HCT116 (cell line): Measurements from ENCODE around the gene COPG2. TPM values are rescaled to one million over a fixed set of nuclear protein-coding genes. Genes with fewer than 3 reads are reported as not detected.

Experiments
- ATAC-seq: fragments of 200-7000 bp; cut with Tn5 transposase; 2 replicates; pipeline ENCODE4 v1.9.1; 2020; ENCODE audit warnings: mild to moderate bottlenecking, moderate library complexity
- BruUV-seq: library from RNA; stranded (reverse); fragments of 400-500 nt; replicated peaks from 2 replicates; lab custom pipeline; 2021; lab: Mats Ljungman, UMichigan
- CTCF ChIA-PET: fragments of 300-600 bp; sonication (Branson Sonifier 250); formaldehyde crosslinking; loops from one replicate; lab custom pipeline; 2021; ENCODE audit warnings: antibody characterized with exemption; lab: Charles Lee
- POLR2A ChIA-PET: fragments of 300-600, 350-600 bp; sonication (Branson Sonifier 250); formaldehyde crosslinking; loops from one replicate; lab custom pipeline; 2021; ENCODE audit warnings: antibody characterized with exemption; lab: Charles Lee
- RAD21 ChIA-PET, 2 experiments: fragments of 300-600 bp; sonication (Branson Sonifier 250); formaldehyde crosslinking; loops; one replicate each; lab custom pipeline; 2023; ENCODE audit warnings: low total read pairs in 2 of 2; ENCODE audit not compliant: uncharacterized antibody in 2 of 2, unreplicated experiment in 2 of 2, low non-redundant PET in 1 of 2; lab: Charles Lee
- DNase-seq: peaks from one replicate; pipeline ENCODE4 v3.0.0-alpha.2; 2010; ENCODE audit warnings: low read depth, low spot score
- H2AFZ ChIP-seq: fragments of 200-600 bp; shearing (Covaris generic), sonication (generic); 2 replicates; pipeline ENCODE4 v1.6.1; 2017; ENCODE audit warnings: low read depth, mixed run types, mixed read lengths, antibody characterized with exemption, low read length; ENCODE audit not compliant: poor library complexity, severe bottlenecking
- H3K27ac ChIP-seq: 2 replicates; pipeline ENCODE4 v1.5.1; 2012; ENCODE audit warnings: low read depth, low read length
- H3K27me3 ChIP-seq: fragments of 200-600 bp; sonication (generic); 2 replicates; pipeline ENCODE4 v1.6.1; 2016; ENCODE audit warnings: mixed run types, low read length, mixed read lengths; ENCODE audit not compliant: insufficient read depth
- H3K36me3 ChIP-seq, 2 experiments: fragments of 200-500 bp in 1 of 2; fragments of 200-600 bp in 1 of 2; sonication (Bioruptor generic) in 1 of 2; sonication (generic) in 1 of 2; 2 replicates each; pipeline versions ENCODE4 v1.5.1 to v1.6.1; 2014 to 2016; ENCODE audit warnings: low read length in 2 of 2, inconsistent platforms in 1 of 2, mixed read lengths in 1 of 2, mixed run types in 1 of 2; ENCODE audit not compliant: insufficient read depth in 2 of 2, control insufficient read depth in 1 of 2
- H3K4me1 ChIP-seq, 2 experiments: fragments of 200-600 bp in 1 of 2; sonication (generic) in 1 of 2; 2 replicates each; pipeline versions ENCODE4 v1.5.1 to v1.6.1; 2012 to 2017; ENCODE audit warnings: low read length in 2 of 2, inconsistent platforms in 1 of 2, mild to moderate bottlenecking in 1 of 2, mixed read lengths in 1 of 2, mixed run types in 1 of 2, moderate library complexity in 1 of 2; ENCODE audit not compliant: insufficient read depth in 2 of 2, control insufficient read depth in 1 of 2
- H3K4me2 ChIP-seq: fragments of 200-600 bp; sonication (generic); 2 replicates; pipeline ENCODE4 v1.6.1; 2017; ENCODE audit warnings: mixed run types, low read length, mixed read lengths
- H3K4me3 ChIP-seq, 2 experiments: fragments of 200-600 bp in 1 of 2; sonication (generic) in 1 of 2; replicated peaks in 1 of 2; 2 replicates each; pipeline ENCODE4 v1.5.1; 2011 to 2016; ENCODE audit warnings: low read length in 2 of 2, control low read depth in 1 of 2, low read depth in 1 of 2, mild to moderate bottlenecking in 1 of 2, mixed read lengths in 1 of 2, mixed run types in 1 of 2
- H3K79me2 ChIP-seq: fragments of 200-600 bp; sonication (generic); 2 replicates; pipeline ENCODE4 v1.6.1; 2017; ENCODE audit warnings: mild to moderate bottlenecking, mixed run types, low read length, moderate library complexity, mixed read lengths; ENCODE audit not compliant: insufficient read depth
- H3K9ac ChIP-seq: fragments of 200-600 bp; sonication (generic); 2 replicates; pipeline ENCODE4 v1.6.1; 2016; ENCODE audit warnings: low read length, mixed read lengths
- H3K9me2 ChIP-seq: fragments of 200-600 bp; sonication (generic), shearing (Covaris generic); 2 replicates; pipeline ENCODE4 v1.6.1; 2017; ENCODE audit warnings: mixed run types, mild to moderate bottlenecking, moderate library complexity; ENCODE audit not compliant: insufficient read depth
- H3K9me3 ChIP-seq, 2 experiments: fragments of 200-500 bp in 1 of 2; fragments of 200-600 bp in 1 of 2; sonication (Bioruptor generic) in 1 of 2; sonication (generic) in 1 of 2; 2 replicates each; pipeline ENCODE4 v1.6.1; 2014 to 2017; ENCODE audit warnings: low read length in 2 of 2, mixed read lengths in 2 of 2, inconsistent platforms in 1 of 2, low read depth in 1 of 2, mild to moderate bottlenecking in 1 of 2, mixed run types in 1 of 2, moderate library complexity in 1 of 2; ENCODE audit not compliant: control insufficient read depth in 1 of 2, insufficient read depth in 1 of 2
- H4K20me1 ChIP-seq: fragments of 200-600 bp; sonication (generic), shearing (Covaris generic); 2 replicates; pipeline ENCODE4 v1.6.1; 2017; ENCODE audit warnings: mixed run types, mild to moderate bottlenecking, moderate library complexity; ENCODE audit not compliant: insufficient read depth
- ATF3 ChIP-seq: IDR thresholded peaks from 2 replicates; pipeline ENCODE4 v1.6.1; 2012
- CBX3 ChIP-seq: IDR thresholded peaks from 2 replicates; pipeline ENCODE4 v1.6.1; 2012; ENCODE audit warnings: low read depth
- CEBPB ChIP-seq: IDR thresholded peaks from 2 replicates; pipeline ENCODE4 v1.6.1; 2012; ENCODE audit warnings: low read depth
- ELF1 ChIP-seq: IDR thresholded peaks from 2 replicates; pipeline ENCODE4 v1.6.1; 2012; ENCODE audit warnings: low read depth, borderline replicate concordance
- JUND ChIP-seq: IDR thresholded peaks from 2 replicates; pipeline ENCODE4 v1.6.1; 2012
- POLR2A ChIP-seq: IDR thresholded peaks from 2 replicates; pipeline ENCODE4 v1.7.0; 2011; ENCODE audit warnings: borderline replicate concordance; ENCODE audit not compliant: insufficient read depth, insufficient read length; ENCODE audit errors: extremely low read depth
- RAD21 ChIP-seq: IDR thresholded peaks from 2 replicates; pipeline ENCODE4 v1.6.1; 2012; ENCODE audit warnings: low read depth, mild to moderate bottlenecking
- SP1 ChIP-seq: IDR thresholded peaks from 2 replicates; pipeline ENCODE4 v1.6.1; 2012; ENCODE audit warnings: low read depth
- TCF7L2 ChIP-seq: IDR thresholded peaks from 2 replicates; pipeline ENCODE4 v1.7.0; 2011; ENCODE audit warnings: borderline replicate concordance, inconsistent platforms; ENCODE audit not compliant: insufficient read depth, insufficient read length; ENCODE audit errors: extremely low read depth
- ZBTB33 ChIP-seq: IDR thresholded peaks from 2 replicates; pipeline ENCODE4 v1.6.1; 2011; ENCODE audit warnings: mild to moderate bottlenecking, low read length, moderate library complexity; ENCODE audit not compliant: insufficient replicate concordance; ENCODE audit errors: extremely low read depth
- intact Hi-C: fragments of 100-400 bp; cut with micrococcal nuclease; formaldehyde crosslinking; loops from 2 replicates; pipeline ENCODE4 v1.10.0; 2022
- total RNA-seq: library from RNA; stranded (reverse); gene quantifications from one replicate; pipeline ENCODE4 v1.2.1, GENCODE V29; 2021; ENCODE audit not compliant: unreplicated experiment

Gene COPG2
- total RNA-seq, 1 experiment from 2014 or later = 31.0 TPM

GRCh38 chr7:130606161-130606560 lies 62.4 kb downstream of the COPG2 start:
- no peak overlapping the region for H3K4me3 ChIP-seq
- ATAC-seq = no peak
- no peaks in the 10 kb centered on the region for H3K27me3 ChIP-seq
- RAD21 ChIA-PET = no interaction called here
- no peak overlapping the region for H2AFZ ChIP-seq
- CTCF ChIA-PET = no interaction called here
- H4K20me1 ChIP-seq = no peaks in the 10 kb centered on the region
- no peak for TF ChIP-seq CEBPB
- TF ChIP-seq ZBTB33 = no peak
- TF ChIP-seq TCF7L2 = no peak
- TF ChIP-seq POLR2A = no peak
- TF ChIP-seq ELF1 = no peak
- no peak for TF ChIP-seq ATF3
- H3K4me1 ChIP-seq = no peaks in the 10 kb centered on the region
- H3K79me2 ChIP-seq = no peaks in the 10 kb centered on the region
- intact Hi-C loops = no loop called here
- H3K27ac ChIP-seq = no peak overlapping the region
- no TSS peak for BruUV-seq
- DNase-seq = no peak
- no peak overlapping the region for H3K9ac ChIP-seq
- no peaks in the 10 kb centered on the region for H3K9me2 ChIP-seq
- no peaks in the 10 kb centered on the region for H3K9me3 ChIP-seq
- POLR2A ChIA-PET = no interaction called here
- H3K36me3 ChIP-seq = peaks cover 6 to 7% of the 10 kb centered on the region in 2 experiments; a peak in 2 of 4 replicates
- H3K4me2 ChIP-seq = no peak overlapping the region

- intact Hi-C loops = no loop called here
- POLR2A ChIA-PET = no interaction called here
- CTCF ChIA-PET = no interaction called here
These were observed 70.5 kb downstream of the COPG2 start for GRCh38 chr7:130598056-130598455.

More at GRCh38 chr7:130598056-130598455, 70.5 kb downstream of the COPG2 start:
- Histone ChIP-seq H3K4me2 (no peak overlapping the region), H3K27ac (no peak overlapping the region), H3K79me2 (no peaks in the 10 kb centered on the region), H2AFZ (no peak overlapping the region), H3K4me3 (no peak overlapping the region), H3K9ac (no peak overlapping the region), H3K9me3 (no peaks in the 10 kb centered on the region), H3K9me2 (no peaks in the 10 kb centered on the region), H3K36me3 (no peaks in the 10 kb centered on the region), H4K20me1 (no peaks in the 10 kb centered on the region), H3K4me1 (no peaks in the 10 kb centered on the region), H3K27me3 (no peaks in the 10 kb centered on the region)
- DNase-seq = no peak
- ATAC-seq = no peak
- RAD21 ChIA-PET = no interaction called here
- no peak for TF ChIP-seq RAD21
- no peak for TF ChIP-seq CBX3
- no peak for TF ChIP-seq SP1
- no peak for TF ChIP-seq JUND
- no TSS peak for BruUV-seq
